DMS79 (cell line): ENCODE data around the gene LRP3.
"Not testable (repeated sequence)": the region's sequence is repeated elsewhere in the genome, so short reads cannot be mapped to it uniquely, and the experiment has no call there.

Experiments
- DNase-seq: peaks from one replicate; lab custom pipeline; 2025; lab: John Stamatoyannopoulos, UW

The LRP3 gene

DNA sequence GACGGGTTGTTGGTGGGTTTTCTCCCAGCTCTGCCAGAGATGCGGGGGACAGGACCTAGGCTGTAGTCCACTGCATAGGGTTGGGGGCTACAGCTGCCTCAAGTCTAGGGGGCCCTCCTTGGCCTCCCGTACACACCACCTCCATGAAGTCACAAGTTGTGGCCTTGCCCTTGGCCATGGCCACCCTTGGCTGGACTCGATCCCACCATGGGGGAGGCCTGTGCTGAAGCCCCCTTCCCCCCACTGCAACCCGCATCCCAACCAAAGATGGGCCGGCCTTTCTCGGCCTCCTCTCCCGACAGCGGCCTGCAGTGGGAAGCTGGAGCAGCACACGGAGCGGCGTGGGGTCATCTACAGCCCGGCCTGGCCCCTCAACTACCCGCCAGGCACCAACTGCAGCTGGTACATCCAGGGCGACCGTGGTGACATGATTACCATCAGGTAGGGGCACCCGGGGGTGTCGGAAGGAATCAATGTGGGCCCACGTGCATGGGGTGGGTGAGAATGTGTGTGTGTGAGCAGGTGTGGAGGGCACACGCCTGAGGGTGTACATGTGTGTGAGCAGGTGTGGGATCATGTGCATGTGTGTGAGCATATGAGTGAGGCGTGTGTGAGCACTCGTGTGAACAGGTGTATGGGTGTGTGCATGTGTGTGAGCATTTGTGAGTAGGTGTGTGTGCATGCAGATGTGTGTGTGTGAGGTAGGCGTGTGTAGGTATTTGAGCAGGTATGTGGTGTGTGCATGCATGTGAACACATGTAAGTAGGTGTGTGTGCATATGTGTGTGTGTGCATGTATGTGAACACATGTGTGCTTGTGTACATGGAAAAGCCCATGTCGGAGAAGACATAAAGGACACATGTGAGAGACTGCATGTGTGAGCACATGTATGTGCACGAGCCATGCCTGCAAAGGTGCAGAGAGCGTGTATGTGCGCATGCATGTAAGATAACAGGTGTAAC is 8.7 kb downstream of the LRP3 start:
- DNase-seq: no peak

DNA sequence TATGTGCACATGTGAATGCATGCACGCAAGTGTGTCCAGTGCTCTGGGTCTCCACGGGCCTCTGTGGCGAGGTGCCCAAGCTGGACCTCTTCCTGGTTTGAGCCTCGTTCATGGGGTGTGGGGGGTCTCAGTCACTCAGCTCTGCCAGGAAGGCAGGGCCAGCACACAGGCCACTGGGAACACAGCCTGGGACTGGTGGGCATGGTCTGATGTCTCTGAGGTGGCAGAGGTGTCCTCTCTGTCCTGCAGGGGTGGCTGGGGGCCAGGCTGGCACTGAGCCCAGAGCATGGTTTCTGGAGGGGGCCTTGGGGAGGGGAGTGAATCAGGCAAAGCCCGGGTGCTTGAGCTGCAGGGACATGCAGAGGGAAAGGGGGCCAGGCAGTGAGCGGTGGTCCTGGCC is 9.4 kb downstream of the LRP3 start:
- no peak for DNase-seq

DNA sequence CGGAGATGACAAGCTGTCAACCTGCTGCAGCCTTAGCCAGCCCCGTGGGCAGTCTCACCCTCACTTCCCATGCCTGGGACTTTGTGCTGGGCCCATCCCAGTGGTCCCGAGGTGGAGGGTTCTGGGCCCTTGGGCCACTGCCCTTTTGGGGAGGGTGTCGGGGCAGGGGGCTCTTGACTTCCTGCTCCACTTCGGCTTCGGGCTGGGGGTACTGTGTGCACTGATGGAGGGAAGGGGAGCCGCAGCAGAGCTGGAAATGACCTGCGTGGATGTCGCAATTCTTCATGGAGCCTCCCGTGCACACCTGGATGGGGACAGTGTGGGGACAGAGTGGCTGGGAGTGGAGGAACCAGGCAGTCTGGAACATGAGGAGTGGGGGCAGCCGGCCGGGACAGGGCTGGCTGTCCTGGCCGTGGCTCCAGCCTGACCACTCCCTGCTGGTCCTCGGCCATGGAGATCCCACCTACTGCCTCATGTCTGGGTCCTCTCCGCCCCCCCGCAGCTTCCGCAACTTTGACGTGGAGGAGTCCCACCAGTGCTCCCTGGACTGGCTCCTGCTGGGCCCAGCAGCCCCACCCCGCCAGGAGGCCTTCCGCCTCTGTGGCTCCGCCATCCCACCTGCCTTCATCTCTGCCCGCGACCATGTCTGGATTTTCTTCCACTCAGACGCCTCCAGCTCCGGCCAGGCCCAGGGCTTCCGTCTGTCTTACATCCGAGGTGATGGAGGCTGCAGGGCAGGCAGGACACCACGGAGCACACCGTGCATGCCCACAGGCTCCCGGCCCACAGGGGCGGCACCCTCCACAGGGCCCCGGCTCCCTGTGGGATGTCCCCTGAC is 10.2 kb downstream of the LRP3 start:
- no peak for DNase-seq

DNA sequence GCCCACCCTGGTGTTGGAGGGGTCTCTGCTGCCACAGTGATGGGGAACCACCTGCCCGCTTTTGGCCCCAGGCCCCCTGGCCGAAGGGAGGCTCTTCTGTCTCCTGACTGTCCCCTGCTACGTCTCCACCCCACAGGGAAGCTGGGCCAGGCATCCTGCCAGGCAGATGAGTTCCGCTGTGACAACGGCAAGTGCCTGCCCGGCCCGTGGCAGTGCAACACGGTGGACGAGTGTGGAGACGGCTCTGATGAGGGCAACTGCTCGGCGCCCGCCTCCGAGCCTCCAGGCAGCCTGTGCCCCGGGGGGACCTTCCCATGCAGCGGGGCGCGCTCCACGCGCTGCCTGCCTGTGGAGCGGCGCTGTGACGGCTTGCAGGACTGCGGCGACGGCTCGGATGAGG is 11.0 kb downstream of the LRP3 start:
- DNase-seq: no peak

DNA sequence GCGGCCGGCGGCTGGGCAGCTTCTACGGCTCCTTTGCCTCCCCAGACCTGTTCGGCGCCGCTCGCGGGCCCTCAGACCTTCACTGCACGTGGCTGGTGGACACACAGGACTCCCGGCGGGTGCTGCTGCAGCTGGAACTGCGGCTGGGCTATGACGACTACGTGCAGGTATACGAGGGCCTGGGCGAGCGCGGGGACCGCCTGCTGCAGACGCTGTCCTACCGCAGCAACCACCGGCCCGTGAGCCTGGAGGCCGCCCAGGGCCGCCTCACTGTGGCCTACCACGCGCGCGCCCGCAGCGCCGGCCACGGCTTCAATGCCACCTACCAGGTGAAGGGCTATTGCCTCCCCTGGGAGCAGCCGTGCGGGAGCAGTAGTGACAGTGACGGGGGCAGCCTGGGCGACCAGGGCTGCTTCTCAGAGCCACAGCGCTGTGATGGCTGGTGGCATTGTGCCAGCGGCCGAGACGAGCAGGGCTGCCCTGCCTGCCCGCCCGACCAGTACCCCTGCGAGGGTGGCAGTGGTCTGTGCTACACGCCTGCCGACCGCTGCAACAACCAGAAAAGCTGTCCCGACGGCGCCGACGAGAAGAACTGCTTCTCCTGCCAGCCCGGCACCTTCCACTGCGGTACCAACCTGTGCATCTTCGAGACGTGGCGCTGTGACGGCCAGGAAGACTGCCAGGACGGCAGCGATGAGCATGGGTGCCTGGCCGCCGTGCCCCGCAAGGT is 11.6 kb downstream of the LRP3 start:
- DNase-seq: no peak

DNA sequence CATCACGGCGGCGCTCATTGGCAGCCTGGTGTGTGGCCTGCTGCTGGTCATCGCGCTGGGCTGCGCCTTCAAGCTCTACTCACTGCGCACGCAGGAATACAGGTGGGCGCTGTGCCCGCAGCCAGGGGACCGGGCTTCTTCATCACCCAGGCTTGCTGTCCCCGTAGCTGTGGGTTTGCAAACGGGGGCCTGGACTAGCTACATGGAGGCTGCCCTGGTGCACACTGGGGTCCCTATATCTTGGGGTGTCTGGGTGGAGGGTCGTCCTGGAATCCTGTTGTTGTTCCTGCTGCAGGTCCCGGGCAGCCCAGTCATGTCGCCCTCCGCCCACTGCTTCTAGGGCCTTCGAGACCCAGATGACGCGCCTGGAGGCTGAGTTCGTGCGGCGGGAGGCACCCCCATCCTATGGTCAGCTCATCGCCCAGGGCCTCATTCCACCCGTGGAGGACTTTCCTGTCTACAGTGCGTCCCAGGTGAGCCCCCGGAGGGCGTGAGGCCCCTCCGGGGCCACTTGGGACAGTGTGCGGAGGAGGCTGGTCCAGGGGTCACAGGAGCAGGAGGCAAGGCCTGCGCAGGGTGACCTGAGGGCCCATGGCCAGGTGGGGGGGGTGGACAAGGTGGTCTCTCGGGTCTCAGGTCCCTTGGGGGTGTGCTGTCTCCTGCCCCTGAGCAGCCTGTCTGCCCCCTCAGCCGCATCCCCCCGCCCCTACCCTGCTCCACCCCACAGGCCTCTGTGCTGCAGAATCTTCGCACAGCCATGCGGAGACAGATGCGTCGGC is 12.3 kb downstream of the LRP3 start:
- DNase-seq: no peak

DNA sequence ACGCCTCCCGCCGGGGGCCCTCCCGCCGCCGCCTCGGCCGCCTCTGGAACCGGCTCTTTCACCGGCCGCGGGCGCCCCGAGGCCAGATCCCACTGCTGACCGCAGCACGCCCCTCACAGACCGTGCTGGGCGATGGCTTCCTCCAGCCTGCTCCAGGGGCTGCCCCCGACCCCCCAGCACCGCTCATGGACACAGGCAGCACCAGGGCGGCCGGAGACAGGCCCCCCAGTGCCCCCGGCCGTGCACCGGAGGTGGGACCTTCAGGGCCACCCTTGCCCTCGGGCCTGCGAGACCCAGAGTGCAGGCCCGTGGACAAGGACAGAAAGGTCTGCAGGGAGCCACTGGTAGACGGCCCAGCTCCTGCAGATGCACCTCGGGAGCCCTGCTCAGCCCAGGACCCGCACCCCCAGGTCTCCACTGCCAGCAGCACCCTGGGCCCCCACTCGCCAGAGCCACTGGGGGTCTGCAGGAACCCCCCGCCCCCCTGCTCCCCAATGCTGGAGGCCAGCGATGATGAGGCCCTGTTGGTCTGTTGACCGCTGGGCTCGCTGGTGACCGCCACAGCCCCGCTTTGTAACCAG is 13.0 kb downstream of the LRP3 start:
- no peak for DNase-seq

DNA sequence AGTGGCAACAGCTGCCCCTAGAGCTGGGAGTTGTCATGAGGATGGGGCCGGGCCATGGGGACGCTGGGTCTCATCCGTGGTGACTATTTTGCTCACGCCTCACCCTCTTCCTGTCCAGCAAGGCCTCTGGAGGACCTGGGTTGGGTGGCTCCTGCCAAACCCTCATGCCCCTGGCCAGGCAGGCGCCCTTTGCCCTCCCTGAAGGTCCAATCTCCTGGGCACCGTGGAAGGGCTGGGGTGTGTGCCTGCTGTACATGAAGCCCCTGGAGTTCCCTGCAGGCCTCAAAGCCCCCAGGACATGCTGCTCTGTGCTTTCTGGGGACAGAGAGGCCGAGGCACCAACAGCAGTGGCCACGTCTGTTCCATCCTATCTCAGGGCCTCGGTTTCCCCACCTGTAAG is 13.8 kb downstream of the LRP3 start:
- DNase-seq: no peak

DNA sequence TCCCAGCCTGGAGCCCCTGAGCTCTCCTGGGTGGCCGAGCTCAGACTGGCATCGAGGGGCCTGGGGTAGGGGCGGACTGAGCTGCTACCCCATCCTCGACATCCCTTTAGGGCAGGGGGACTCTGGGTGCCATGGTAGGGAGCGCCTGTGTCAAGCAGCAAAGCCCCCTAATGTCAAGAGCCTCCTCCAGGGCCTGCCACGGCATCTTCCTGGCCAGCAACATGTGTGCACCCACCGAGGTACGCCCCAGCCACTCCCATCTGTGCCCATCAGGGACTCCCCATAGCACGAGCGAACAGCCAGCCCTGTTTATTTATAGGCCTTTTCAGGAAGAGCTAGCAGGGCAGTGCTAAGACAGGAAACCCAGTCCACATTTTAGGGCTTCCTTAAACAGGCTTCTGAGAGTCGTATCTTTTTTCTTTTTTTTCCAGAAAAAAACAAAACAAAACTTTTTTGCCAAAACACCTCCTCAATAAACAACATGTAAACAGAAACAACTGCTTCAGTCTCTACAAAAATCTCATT is 14.3 kb downstream of the LRP3 start:
- no peak for DNase-seq

DNA sequence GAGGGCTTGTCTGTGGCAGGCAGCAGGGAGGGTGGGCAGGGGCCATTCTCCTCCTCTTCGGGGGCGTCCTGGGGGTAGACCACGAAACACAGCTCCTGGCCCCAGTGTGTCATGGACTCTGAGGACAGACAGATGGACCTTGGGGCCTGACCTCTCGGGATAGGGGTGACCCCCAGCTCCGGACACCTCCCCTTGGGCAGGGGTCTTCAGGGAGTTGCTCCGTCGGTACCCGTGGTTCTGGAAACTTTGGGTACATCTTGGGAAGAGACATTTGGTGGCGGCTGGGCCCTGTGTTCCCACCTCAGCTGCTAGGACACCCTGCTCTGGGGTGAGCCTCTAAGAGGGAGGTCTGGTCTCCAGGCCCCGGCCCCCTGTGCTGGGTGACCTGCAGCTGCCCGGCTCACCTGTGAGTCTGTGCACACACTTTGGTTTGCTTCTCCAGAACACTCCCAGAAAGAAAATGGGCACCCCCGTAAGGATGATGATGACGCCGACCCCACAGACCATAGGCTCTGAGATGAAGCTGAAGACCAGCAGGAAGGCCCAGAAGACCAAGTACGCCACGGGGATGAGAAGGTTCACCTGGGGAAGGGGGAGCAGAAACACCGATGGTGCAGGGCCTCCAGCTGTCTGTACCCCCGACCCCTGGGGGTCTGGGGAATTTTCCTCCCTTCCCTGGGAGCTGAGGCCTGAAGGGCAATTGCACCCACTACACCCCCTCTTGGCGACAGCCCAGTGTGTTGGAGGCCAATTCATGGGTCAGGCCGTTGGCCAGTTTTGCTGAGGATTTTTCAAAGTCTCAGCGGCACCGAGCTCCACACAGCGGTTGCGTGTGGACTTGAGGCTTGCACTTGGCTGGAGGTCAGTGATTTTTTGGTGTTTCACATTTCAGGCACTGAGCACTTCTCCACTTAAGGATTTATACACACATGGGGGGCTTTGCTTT is 15.0 kb downstream of the LRP3 start:
- DNase-seq: no peak

DNA sequence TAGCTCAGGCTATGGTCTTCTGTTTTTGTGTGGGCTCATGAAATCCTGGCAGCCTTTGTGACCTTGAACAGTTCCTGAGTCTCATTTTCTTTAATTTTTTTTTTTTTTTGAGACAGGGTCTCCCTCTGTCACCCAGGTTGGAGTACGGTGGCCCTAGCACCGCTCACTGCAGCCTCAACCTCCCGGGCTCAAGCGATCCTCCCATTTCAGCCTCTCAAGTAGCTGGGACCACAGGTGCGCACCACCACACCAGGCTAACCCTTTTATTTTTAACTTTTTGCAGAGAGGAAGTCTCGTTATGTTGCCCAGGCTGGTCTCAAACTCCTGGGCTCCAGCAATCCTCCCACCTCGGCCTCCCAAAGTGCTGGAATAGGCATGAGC is 15.7 kb downstream of the LRP3 start:
- DNase-seq: not testable (repeated sequence)

DNA sequence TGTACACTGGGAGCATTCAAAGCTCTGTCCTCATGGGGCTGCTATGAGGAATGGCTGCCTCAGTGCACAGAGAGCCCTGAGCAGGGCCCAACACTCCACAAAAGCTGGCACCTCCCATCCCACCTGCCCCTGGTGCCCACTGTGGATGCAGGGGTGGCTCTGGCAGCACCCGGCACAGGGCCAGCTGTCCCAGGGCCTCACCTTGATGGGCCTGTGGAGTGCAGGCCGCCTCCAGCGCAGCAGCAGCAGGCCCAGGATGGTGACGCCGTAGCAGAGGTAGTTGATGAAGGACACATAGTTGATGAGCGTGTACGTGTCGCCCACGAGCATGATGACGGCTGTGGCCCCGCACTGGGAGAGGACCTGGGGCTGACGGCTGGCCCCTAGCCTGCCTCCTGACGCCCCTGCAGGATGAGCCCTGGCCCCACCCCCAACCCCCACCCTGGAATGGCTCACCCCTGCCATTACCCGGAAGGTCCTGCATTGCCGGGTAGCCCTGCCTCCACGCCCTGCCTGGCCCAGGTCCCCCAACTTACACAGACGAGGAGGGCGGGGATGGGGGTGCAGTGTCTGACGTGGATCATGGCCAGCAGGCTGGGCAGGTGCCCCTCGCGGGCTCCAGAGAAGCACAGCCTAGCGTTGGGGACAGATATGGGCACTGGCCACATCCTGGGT is 16.3 kb downstream of the LRP3 start:
- no peak for DNase-seq

DNA sequence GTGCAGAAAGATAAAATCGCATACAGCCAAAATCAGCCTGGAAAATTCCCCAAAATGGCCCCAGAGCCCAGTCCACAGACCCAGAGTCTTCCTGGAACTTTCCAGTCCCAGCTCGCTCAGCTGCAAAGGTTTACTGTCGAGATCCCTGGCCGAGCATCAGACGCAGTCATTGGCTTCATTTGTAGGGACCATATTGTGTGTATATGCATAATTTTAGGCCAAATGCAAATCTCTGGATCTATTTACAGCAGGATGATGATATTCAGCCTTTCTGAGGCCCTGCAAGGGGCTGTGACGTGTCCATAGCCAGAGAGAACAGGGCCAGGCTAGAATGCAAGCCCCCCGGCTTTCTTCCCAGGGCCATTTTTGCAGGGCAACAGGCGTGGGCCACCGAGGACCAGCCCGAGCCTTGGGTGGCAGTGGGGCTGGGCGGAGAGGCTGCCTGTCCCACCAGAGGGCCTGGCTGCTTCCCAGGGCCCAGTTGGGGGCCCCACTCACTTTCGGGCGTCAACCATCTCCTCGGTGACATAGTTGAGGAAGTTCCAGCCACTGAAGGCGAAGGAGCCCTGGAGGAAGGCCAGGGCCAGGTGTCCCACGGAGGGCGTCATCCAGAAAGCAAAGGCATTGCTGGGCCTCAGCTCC is 17.8 kb downstream of the LRP3 start:
- no peak for DNase-seq

DNA sequence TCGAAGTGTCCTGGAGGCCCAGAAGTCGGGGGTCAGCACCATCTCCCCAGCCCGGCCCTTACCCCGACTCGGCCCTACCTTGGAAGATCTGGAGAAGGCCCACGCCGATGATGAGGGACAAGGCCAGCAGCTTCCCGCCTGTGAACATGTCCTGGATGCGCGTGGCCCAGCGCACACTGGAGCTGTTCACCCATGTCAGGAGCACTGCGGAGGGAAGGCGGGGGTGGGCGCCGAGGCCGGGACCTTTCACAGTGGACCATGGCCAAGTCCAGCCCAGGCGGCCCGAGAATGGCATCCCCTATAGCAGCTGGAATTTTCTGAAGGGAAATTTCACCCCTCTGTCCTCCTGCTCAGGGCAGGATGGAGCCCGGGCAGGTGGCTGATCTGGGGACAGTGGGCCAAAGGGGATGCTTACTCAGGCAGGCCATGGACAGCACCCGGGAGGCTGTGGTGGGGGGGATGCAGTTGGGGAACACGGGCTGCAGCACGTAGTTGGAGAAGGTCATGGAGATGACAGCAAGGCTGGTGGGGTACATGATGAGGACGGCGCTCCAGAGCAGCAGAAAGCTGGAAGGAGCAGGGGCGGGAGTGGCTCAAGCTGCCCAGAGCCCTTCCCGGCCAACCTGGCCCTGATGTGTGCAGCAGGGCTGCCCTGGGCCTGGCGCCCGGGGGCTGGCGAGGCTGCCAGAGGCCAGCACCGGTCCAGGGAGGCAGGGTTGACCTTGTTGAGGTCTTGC is 18.5 kb downstream of the LRP3 start:
- DNase-seq: no peak

DNA sequence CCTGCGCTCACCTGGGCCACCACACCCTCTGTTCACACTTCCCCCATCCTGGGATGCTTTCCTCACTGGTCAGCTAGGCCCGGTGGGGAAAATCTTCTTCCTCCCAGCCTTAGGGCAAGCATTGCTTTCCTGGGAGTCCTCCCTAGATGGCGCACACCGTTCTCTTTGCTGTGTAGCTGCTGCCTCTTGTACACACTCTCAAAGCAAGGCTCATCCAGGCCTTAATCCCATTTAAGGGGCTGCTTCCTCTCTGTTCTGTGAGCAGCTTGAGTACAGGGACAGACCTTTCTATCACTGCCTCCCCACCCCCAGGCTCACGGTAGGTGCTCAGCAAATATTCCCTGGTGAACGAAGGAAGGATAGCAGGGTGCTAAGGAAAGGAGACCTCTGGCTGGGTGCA is 20.5 kb downstream of the LRP3 start:
- DNase-seq: no peak

DNA sequence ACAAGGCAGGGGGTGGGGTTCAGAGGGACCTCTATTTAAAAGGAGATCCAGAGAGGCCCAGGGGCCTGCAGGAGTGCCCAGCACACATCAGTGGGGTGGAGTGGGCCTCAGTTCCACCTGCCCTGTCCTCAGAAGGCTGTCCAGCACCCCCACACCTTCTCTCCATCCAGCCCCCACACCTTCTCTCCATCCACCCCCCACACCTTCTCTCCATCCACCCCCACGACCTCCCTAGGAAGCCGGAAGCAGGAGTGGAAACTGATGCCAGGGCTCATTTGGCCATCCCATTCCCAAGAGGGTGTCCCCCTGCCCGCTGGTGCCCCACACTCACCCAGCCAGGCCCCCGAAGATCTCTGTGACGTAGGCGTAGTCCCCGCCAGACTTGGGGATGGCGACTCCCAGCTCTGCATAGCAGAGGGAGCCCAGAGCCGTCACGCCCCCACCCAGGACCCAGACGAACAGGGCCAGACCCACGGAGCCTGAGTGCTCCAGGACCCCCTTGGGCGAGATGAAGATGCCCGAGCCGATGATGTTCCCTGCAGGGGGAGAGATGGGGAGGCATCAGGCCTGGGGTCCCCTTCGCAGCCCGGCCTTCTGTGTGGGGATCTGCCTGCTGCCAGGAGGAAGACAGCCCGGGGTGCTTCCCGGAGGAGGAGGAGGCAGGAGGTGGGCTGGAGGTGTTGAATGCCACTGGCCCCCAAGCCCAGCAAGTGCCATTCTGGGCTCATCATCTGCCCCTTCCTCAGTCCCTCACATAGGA is 21.5 kb downstream of the LRP3 start:
- DNase-seq: no peak

DNA sequence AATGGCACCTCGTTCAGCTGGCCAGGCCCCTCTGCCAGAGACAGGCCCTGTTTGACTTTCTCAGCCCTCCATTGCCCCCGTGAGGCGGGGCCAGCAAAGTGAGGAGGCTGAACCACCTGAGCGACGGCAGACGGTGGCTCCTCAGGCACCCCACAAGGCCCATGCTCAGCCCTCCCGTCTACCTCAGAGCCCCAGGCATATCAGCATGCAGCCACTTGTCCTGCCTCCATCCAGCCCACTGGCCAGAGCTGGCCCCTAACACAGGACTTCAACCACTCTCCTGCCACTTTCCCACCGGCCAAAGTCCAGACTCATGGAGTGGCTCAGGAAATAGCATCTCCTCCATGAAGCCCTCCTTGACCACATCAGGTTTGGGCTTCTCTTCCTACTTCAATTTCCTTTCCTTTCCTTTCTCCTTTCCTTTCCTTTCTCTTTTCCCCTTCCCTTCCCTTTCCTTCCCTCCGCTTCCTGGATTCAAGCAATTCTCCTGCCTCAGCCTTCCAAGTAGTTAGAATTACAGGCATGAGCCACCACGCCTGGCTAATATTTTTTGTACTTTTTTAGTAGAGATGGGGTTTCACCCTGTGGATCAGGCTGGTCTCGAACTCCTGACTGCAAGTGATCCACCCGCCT is 22.2 kb downstream of the LRP3 start:
- no peak for DNase-seq
